Ascending aorta (tissue), 2 donors: ENCODE measurements around the gene ADAMTSL3. TPM values are rescaled to one million over a fixed set of nuclear protein-coding genes. Genes with fewer than 3 reads are reported as not detected.

Experiments used
- DNase-seq, 2 donors: peaks; one replicate each; pipeline ENCODE4 v3.0.0-alpha.2; 2019; ENCODE audit warnings: low spot score in 2 of 2
- H3K27ac ChIP-seq, 2 donors: fragments of 200-600 bp; sonication (generic); one replicate each; pipeline ENCODE4 v1.5.1; 2016 to 2017; ENCODE audit warnings: mild to moderate bottlenecking in 1 of 2
- H3K27me3 ChIP-seq: fragments of 200-600 bp; sonication (generic); one replicate; pipeline ENCODE4 v1.5.1; 2017
- H3K36me3 ChIP-seq, 2 donors: fragments of 200-600 bp; sonication (generic); one replicate each; pipeline ENCODE4 v1.5.1; 2016
- H3K4me1 ChIP-seq, 2 donors: fragments of 200-600 bp; sonication (generic); one replicate each; pipeline ENCODE4 v1.5.1; 2016 to 2017; ENCODE audit warnings: mild to moderate bottlenecking in 1 of 2
- H3K4me3 ChIP-seq, 2 donors: fragments of 200-600 bp; sonication (generic); one replicate each; pipeline ENCODE4 v1.5.1; 2016 to 2017; ENCODE audit warnings: mild to moderate bottlenecking in 1 of 2
- H3K9me3 ChIP-seq, 2 donors: fragments of 200-600 bp; sonication (generic); one replicate each; pipeline ENCODE4 v1.5.1; 2016
- intact Hi-C: fragments of 100-400 bp; cut with DNase I; formaldehyde crosslinking; loops from one replicate; pipeline ENCODE4 v1.15.1; 2023
- total RNA-seq: library from RNA; depleted of rRNA; stranded (reverse); fragments of >200 nt; gene quantifications from one replicate; pipeline ENCODE4 v1.1.0, GENCODE V29; 2016
- TF ChIP-seq, protein P1 (sequence below), 3 experiments: fragments of 200-600 bp in 2 of 3; fragments of 450-650 bp in 1 of 3; sonication (generic) in 2 of 3; IDR thresholded peaks; one replicate each; pipeline ENCODE4 v1.5.1; 2016 to 2019; ENCODE audit warnings: antibody characterized with exemption in 3 of 3, mild to moderate bottlenecking in 1 of 3, moderate library complexity in 1 of 3

ADAMTSL3 gene
- total RNA-seq, 1 donor from 2014 or later, result 28.1 TPM

DNA sequence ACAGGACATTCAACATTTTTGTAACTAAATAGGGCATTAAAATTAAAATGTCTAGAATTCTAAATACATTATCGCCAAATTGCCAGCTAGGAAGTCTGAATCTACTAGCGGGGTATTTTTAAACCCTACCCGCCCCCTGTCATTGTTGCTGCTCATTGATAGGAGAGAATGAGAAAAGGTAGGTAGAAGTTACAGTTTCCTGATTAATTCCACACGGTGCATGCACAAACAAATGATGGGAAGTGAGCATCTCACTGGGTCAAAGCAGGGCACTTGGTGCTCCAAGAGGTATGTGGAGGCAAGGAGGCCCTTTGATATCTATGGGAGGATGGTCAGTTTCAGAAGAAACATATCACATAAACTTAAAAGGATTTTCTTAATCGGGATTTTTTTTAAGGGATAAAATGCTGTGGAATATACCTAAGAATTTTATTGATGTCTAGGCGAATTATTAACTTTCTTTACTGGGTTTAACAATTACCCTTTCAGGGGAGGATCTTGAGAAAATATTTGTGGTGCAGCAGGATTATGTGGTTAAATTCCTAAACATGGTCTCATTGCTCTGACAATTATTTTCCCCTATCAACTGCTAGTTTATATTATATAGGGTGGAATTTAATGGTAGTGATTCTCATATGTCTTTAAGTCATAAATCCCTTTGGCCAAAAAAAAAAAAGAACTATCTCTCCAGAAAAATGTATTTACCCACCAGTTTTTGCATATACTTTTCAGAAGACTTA is 345.6 kb downstream of the ADAMTSL3 start:
- Histone ChIP-seq H3K36me3 (no peaks in the 10 kb centered on the region), H3K27ac (no peak overlapping the region), H3K4me1 (no peaks in the 10 kb centered on the region), H3K9me3 (no peaks in the 10 kb centered on the region), H3K27me3 (no peaks in the 10 kb centered on the region), H3K4me3 (no peak overlapping the region)
- intact Hi-C loops, result no loop called here
- no peak for DNase-seq
- TF ChIP-seq, protein P1, sequence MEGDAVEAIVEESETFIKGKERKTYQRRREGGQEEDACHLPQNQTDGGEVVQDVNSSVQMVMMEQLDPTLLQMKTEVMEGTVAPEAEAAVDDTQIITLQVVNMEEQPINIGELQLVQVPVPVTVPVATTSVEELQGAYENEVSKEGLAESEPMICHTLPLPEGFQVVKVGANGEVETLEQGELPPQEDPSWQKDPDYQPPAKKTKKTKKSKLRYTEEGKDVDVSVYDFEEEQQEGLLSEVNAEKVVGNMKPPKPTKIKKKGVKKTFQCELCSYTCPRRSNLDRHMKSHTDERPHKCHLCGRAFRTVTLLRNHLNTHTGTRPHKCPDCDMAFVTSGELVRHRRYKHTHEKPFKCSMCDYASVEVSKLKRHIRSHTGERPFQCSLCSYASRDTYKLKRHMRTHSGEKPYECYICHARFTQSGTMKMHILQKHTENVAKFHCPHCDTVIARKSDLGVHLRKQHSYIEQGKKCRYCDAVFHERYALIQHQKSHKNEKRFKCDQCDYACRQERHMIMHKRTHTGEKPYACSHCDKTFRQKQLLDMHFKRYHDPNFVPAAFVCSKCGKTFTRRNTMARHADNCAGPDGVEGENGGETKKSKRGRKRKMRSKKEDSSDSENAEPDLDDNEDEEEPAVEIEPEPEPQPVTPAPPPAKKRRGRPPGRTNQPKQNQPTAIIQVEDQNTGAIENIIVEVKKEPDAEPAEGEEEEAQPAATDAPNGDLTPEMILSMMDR (IDR thresholded peaks at IDR 0.05), result no peak

- no peak for DNase-seq
- intact Hi-C loops, result no loop called here
- no peak overlapping the region for H3K27ac ChIP-seq
- no peaks in the 10 kb centered on the region for H3K36me3 ChIP-seq
- TF ChIP-seq, protein P1 (IDR thresholded peaks at IDR 0.05), result no peak
- no peaks in the 10 kb centered on the region for H3K9me3 ChIP-seq
- H3K27me3 ChIP-seq, result no peaks in the 10 kb centered on the region
- no peaks in the 10 kb centered on the region for H3K4me1 ChIP-seq
- no peak overlapping the region for H3K4me3 ChIP-seq
Observed at GRCh38 chr15:84001037-84001436, 347.1 kb downstream of the ADAMTSL3 start.

- Histone ChIP-seq H3K27ac (no peak overlapping the region), H3K4me3 (no peak overlapping the region), H3K9me3 (no peaks in the 10 kb centered on the region), H3K4me1 (no peaks in the 10 kb centered on the region), H3K27me3 (no peaks in the 10 kb centered on the region), H3K36me3 (no peaks in the 10 kb centered on the region)
- intact Hi-C loops, result no loop called here
- DNase-seq, result no peak
- TF ChIP-seq, protein P1 (IDR thresholded peaks at IDR 0.05), result no peak
Observed at GRCh38 chr15:84001655-84002054, 347.7 kb downstream of the ADAMTSL3 start.

DNA sequence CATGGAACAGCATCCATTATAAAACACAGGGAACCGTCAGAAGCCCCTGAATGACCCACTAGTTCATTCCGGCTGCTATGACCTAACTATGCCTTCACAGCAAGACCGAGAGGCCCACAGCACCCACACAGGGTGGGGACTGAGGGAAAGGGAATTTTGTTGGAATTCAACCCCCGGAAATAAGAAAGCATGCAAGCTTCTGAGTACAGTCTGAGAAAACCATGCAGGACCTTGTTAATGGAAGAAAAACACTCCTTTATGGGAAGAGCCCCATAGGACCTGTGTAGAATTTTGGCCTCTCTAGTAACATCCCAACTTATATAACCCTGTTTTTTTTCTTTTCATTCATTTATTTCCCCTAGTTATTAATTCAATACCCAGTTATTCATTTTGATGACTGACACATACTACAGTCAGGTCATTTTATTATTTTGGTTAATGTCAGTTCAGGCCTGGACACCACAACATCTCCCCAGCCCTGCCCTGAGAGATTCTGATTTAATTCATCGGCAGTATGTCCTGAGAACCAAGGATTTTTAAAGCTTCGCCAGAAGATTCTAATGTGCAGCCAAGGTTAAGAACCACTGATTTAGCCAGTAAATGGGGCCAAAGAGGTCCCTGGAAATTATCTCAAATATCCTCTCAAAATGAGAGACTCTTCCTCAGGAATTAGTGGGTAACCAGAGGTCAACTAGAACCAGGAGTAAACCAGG is 350.0 kb downstream of the ADAMTSL3 start:
- H3K9me3 ChIP-seq, result no peaks in the 10 kb centered on the region
- no peak overlapping the region for H3K27ac ChIP-seq
- no peak overlapping the region for H3K4me3 ChIP-seq
- DNase-seq, result no peak
- no peaks in the 10 kb centered on the region for H3K27me3 ChIP-seq
- no peaks in the 10 kb centered on the region for H3K36me3 ChIP-seq
- H3K4me1 ChIP-seq, result no peaks in the 10 kb centered on the region
- TF ChIP-seq, protein P1 (IDR thresholded peaks at IDR 0.05), result no peak
- intact Hi-C loops, result no loop called here

- Histone ChIP-seq H3K4me1 (no peaks in the 10 kb centered on the region), H3K36me3 (no peaks in the 10 kb centered on the region), H3K27ac (no peak overlapping the region), H3K4me3 (no peak overlapping the region), H3K27me3 (no peaks in the 10 kb centered on the region), H3K9me3 (no peaks in the 10 kb centered on the region)
- DNase-seq, result no peak
- TF ChIP-seq, protein P1 (IDR thresholded peaks at IDR 0.05), result no peak
- intact Hi-C loops, result no loop called here
Observed at GRCh38 chr15:84006421-84006820, 352.5 kb downstream of the ADAMTSL3 start.
